K562 (cell line): Measurements from ENCODE around the gene RBKS. TPM values are rescaled to one million over a fixed set of nuclear protein-coding genes. Genes with fewer than 3 reads are reported as not detected.

Source experiments
- ATAC-seq: fragments of 200-7000 bp; cut with Tn5 transposase; 3 replicates; pipeline ENCODE4 v1.9.1; 2020; ENCODE audit warnings: moderate library complexity
- BruUV-seq: library from RNA; stranded (reverse); fragments of 400-500 nt; replicated peaks from 2 replicates; lab custom pipeline; 2021; lab: Mats Ljungman, UMichigan
- CTCF ChIA-PET: fragments of 300-600 bp; formaldehyde crosslinking; extraction: SDS; loops from one replicate; lab custom pipeline; 2021; ENCODE audit warnings: low intra/inter-chr PET ratio; lab: Yijun Ruan, JAX
- POLR2A ChIA-PET: fragments of 300-600, 350-650 bp; sonication (Branson Sonifier 250); formaldehyde crosslinking; extraction: SDS; loops from one replicate; lab custom pipeline; 2021; ENCODE audit warnings: antibody characterized with exemption, inconsistent platforms; lab: Yijun Ruan, JAX
- DNase-seq, 4 experiments: peaks; one replicate each; pipeline versions ENCODE4 v3.0.0 to v3.0.0-alpha.2; 2011 to 2018; ENCODE audit warnings: low spot score in 3 of 4, mixed read lengths in 3 of 4; ENCODE audit errors: extremely low read depth in 1 of 4
- FAIRE-seq: peaks from 2 replicates; lab custom pipeline; 2011; peaks lifted over from hg19 to GRCh38; lab: Jason Lieb, UNC
- H2AFZ ChIP-seq: 2 replicates; pipeline ENCODE4 v1.6.0; 2011; ENCODE audit warnings: low read depth, low read length, control low read depth, inconsistent platforms
- H3K27ac ChIP-seq: fragments of 200-600 bp; 3 replicates; pipeline ENCODE4 v1.8.0; 2011; ENCODE audit warnings: low read depth, mild to moderate bottlenecking, control low read depth, inconsistent platforms, low read length, moderate library complexity, mixed read lengths; ENCODE audit errors: extremely low read depth
- H3K27me3 ChIP-seq, 2 experiments: fragments of 300-600 bp in 1 of 2; 2 replicates in 1 of 2; 3 replicates in 1 of 2; pipeline versions ENCODE4 v1.6.0 to v1.8.0; 2011; ENCODE audit warnings: inconsistent platforms in 2 of 2, low read length in 2 of 2, mild to moderate bottlenecking in 1 of 2, mixed read lengths in 1 of 2, moderate library complexity in 1 of 2; ENCODE audit not compliant: control insufficient read depth in 2 of 2, insufficient read depth in 2 of 2
- H3K36me3 ChIP-seq: fragments of 300-600 bp; 3 replicates; pipeline ENCODE4 v1.8.0; 2011; ENCODE audit warnings: mild to moderate bottlenecking, low read length, inconsistent platforms; ENCODE audit not compliant: control insufficient read depth, insufficient read depth
- H3K4me1 ChIP-seq, 2 experiments: fragments of 200-600 bp in 1 of 2; replicated peaks in 1 of 2; 2 replicates in 1 of 2; 3 replicates in 1 of 2; pipeline versions ENCODE4 v1.5.1 to v1.8.0; 2011; ENCODE audit warnings: inconsistent platforms in 2 of 2, low read length in 2 of 2, mild to moderate bottlenecking in 1 of 2, mixed read lengths in 1 of 2, moderate library complexity in 1 of 2; ENCODE audit not compliant: control insufficient read depth in 2 of 2, insufficient read depth in 2 of 2
- H3K4me2 ChIP-seq: 2 replicates; pipeline ENCODE4 v1.6.1; 2011; ENCODE audit warnings: low read length, control low read depth, inconsistent platforms, mixed read lengths; ENCODE audit not compliant: insufficient read depth
- H3K4me3 ChIP-seq: fragments of 200-600 bp; sonication (generic), shearing (Covaris generic); 2 replicates; pipeline ENCODE4 v1.5.1; 2016; ENCODE audit warnings: control low read depth, inconsistent platforms
- H3K79me2 ChIP-seq: fragments of 200-600 bp; 3 replicates; pipeline ENCODE4 v1.8.0; 2011; ENCODE audit warnings: low read length, inconsistent platforms; ENCODE audit not compliant: control insufficient read depth, insufficient read depth
- H3K9ac ChIP-seq, 2 experiments: 2 replicates each; pipeline versions ENCODE4 v1.6.0 to v1.6.1; 2011; ENCODE audit warnings: low read depth in 2 of 2, low read length in 2 of 2, control low read depth in 1 of 2, inconsistent platforms in 1 of 2, mild to moderate bottlenecking in 1 of 2, mixed read lengths in 1 of 2; ENCODE audit not compliant: insufficient read depth in 1 of 2
- H3K9me1 ChIP-seq: one replicate; pipeline ENCODE4 v1.6.0; 2011; ENCODE audit warnings: inconsistent platforms, mild to moderate bottlenecking, low read length, moderate library complexity; ENCODE audit not compliant: control insufficient read depth, insufficient read depth
- H3K9me3 ChIP-seq: replicated peaks from 2 replicates; pipeline ENCODE4 v1.5.1; 2011; ENCODE audit warnings: low read depth, low read length, inconsistent platforms; ENCODE audit not compliant: control insufficient read depth, insufficient read depth
- H4K20me1 ChIP-seq: replicated peaks from 2 replicates; pipeline ENCODE4 v1.6.1; 2011; ENCODE audit warnings: low read length, inconsistent platforms, mixed read lengths; ENCODE audit not compliant: control insufficient read depth, insufficient read depth
- CHCHD3 ChIP-seq: fragments of 250-450 bp; sonication (Bioruptor Pico); IDR thresholded peaks from 2 replicates; pipeline ENCODE4 v2.1.2; 2022; ENCODE audit warnings: mild to moderate bottlenecking
- GTF2E2 ChIP-seq: fragments of 200-800 bp; sonication (Bioruptor generic); IDR thresholded peaks from 2 replicates; pipeline ENCODE4 v1.6.1; 2016; ENCODE audit warnings: missing genetic modification characterization, missing compliant biosample characterization
- HNRNPUL1 ChIP-seq: fragments of 200-400 bp; formaldehyde crosslinking; IDR thresholded peaks from 2 replicates; pipeline ENCODE4 v1.6.1; 2017; ENCODE audit warnings: low read length
- KLF6 ChIP-seq: fragments of 250-450 bp; sonication (Bioruptor Pico); IDR thresholded peaks from 2 replicates; pipeline ENCODE4 v1.4.0; 2020; ENCODE audit warnings: mild to moderate bottlenecking, moderate library complexity, borderline replicate concordance
- MAFK ChIP-seq: IDR thresholded peaks from 2 replicates; pipeline ENCODE4 v1.6.1; 2011; ENCODE audit warnings: low read length, improper control_type of control experiment
- MECOM ChIP-seq: fragments of 250-450 bp; sonication (Bioruptor Pico); IDR thresholded peaks from 2 replicates; pipeline ENCODE4 v1.8.0; 2022; ENCODE audit warnings: inconsistent platforms
- NEUROD1 ChIP-seq: fragments of 150-350 bp; IDR thresholded peaks from 2 replicates; pipeline ENCODE4 v1.6.1; 2014; ENCODE audit warnings: borderline replicate concordance, low read length, low read depth; ENCODE audit not compliant: partially characterized antibody
- POU5F1 ChIP-seq: fragments of 150-350 bp; IDR thresholded peaks from 2 replicates; pipeline ENCODE4 v1.6.1; 2014; ENCODE audit warnings: borderline replicate concordance, low read length, low read depth, mild to moderate bottlenecking; ENCODE audit not compliant: partially characterized antibody
- SNIP1 ChIP-seq: fragments of 450-650 bp; IDR thresholded peaks from 2 replicates; pipeline ENCODE4 v1.7.1; 2017; ENCODE audit warnings: low read depth, mild to moderate bottlenecking
- SPI1 ChIP-seq: IDR thresholded peaks from 2 replicates; pipeline ENCODE4 v1.6.1; 2011; ENCODE audit warnings: low read depth, low read length, control low read depth, borderline replicate concordance
- SRSF1 ChIP-seq: fragments of 200-400 bp; formaldehyde crosslinking; IDR thresholded peaks from 2 replicates; pipeline ENCODE4 v1.6.1; 2017; ENCODE audit warnings: mild to moderate bottlenecking, low read depth, low read length, moderate library complexity
- TFAM ChIP-seq: fragments of 250-450 bp; sonication (Bioruptor Pico); conservative IDR thresholded peaks from 2 replicates; pipeline ENCODE4 v1.5.0; 2021; ENCODE audit warnings: mild to moderate bottlenecking, moderate library complexity
- ZKSCAN3 ChIP-seq: fragments of 250-450 bp; sonication (Bioruptor Pico); IDR thresholded peaks from 2 replicates; pipeline ENCODE4 v1.4.0; 2020
- ZNF140 ChIP-seq: fragments of 250-450 bp; sonication (Bioruptor Pico); IDR thresholded peaks from 2 replicates; pipeline ENCODE4 v1.8.0; 2021; ENCODE audit warnings: moderate library complexity, mild to moderate bottlenecking, inconsistent platforms
- ZNF583 ChIP-seq: fragments of 250-450 bp; sonication (Bioruptor Pico); IDR thresholded peaks from 2 replicates; pipeline ENCODE4 v1.4.0; 2020
- ZSCAN29 ChIP-seq: fragments of 450-650 bp; IDR thresholded peaks from 2 replicates; pipeline ENCODE4 v1.6.1; 2017
- ZSCAN32 ChIP-seq: fragments of 450-650 bp; formaldehyde crosslinking; IDR thresholded peaks from 2 replicates; pipeline ENCODE4 v1.4.0; 2020; ENCODE audit warnings: mild to moderate bottlenecking, moderate library complexity
- in situ Hi-C: fragments of 300-500 bp; cut with MboI; formaldehyde crosslinking; loops from 4 replicates; pipeline ENCODE4 v1.15.0; 2018; ENCODE audit warnings: inconsistent platforms, mixed read lengths
- intact Hi-C: fragments of 100-400 bp; cut with micrococcal nuclease; formaldehyde crosslinking; loops from 2 replicates; pipeline ENCODE4 v1.14.2; 2022
- polyA plus RNA-seq, 8 experiments: library from polyadenylated mRNA; depleted of rRNA in 4 of 8; stranded (reverse) in 5 of 8; unstranded in 3 of 8; fragments of >200 nt; fragmentation: Nextera tagmentation in 2 of 8; fragmentation: Illumina TruSeq in 1 of 8; extraction: Ambion mirVana in 2 of 8; extraction: Trizol in 1 of 8; gene quantifications; 2 replicates each; pipeline versions ENCODE4 v1.2.1 to v1.2.3, GENCODE V29; 2011 to 2014; ENCODE audit warnings: inconsistent platforms in 1 of 8, missing spikeins in 1 of 8
- total RNA-seq, 7 experiments: library from RNA; depleted of rRNA in 6 of 7; stranded (reverse); fragments of >200 nt in 6 of 7; fragmentation: Illumina TruSeq in 2 of 7; extraction: Trizol in 2 of 7; gene quantifications; 2 replicates each; pipeline versions ENCODE4 v1.2.1 to v1.2.3, GENCODE V29; 2011 to 2021; ENCODE audit warnings: low replicate concordance in 1 of 7
- TF ChIP-seq, protein P1 (sequence below): fragments of 250-450 bp; sonication (Bioruptor Pico); IDR thresholded peaks from 2 replicates; pipeline ENCODE4 v1.4.0; 2020; ENCODE audit warnings: mild to moderate bottlenecking
- TF ChIP-seq, protein P2 (sequence below): fragments of 250-450 bp; sonication (Bioruptor Pico); IDR thresholded peaks from 2 replicates; pipeline ENCODE4 v1.8.0; 2021; ENCODE audit warnings: moderate library complexity, mild to moderate bottlenecking, inconsistent platforms

Gene RBKS
- total and polyA plus RNA-seq, 9 of the 15 experiments (the other 6 are each of a cell fraction or from before 2014, with no cell fraction given): 0.06 to 0.39 (median 0.19) TPM

DNA sequence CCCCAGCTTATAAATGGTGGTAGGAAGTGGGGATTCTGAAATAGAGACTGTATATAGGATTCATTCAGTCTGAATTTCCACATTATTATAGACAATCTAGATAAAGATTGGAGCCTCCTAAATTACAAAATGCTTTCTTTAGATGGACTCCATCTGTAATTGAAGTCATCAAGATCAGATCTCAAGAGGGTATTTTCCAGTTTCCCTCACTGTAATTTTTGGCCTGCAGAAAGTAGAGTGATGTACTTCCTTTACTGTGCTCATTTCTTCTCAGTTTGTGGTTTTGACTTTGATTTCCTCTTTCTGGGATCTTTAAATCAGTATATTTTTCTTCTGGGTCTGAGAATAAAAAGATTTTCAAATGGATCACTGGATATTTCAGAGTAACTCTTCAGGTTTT, 7.5 kb upstream of the RBKS start:
- DNase-seq: no peak
- in situ Hi-C loops: no loop called here
- Histone ChIP-seq H3K27ac (no peak overlapping the region), H3K9me1 (no peaks in the 10 kb centered on the region)
- CTCF ChIA-PET: interaction anchor here (0.6 kb wide), 1 partner anchor 741 kb away, joined by 4 read pairs; no protein-coding TSS in a partner anchor
- TF ChIP-seq ZKSCAN3 (no peak), ZSCAN29 (no peak), HNRNPUL1 (no peak), NEUROD1 (no peak), GTF2E2 (tag) (no peak), KLF6 (CRISPR knock-in tag) (no peak), ZNF583 (CRISPR knock-in tag) (no peak), MECOM (CRISPR knock-in tag) (no peak), SRSF1 (no peak), ZSCAN32 (no peak), SNIP1 (no peak), CHCHD3 (no peak), POU5F1 (no peak), TFAM (no peak), SPI1 (no peak), MAFK (no peak), ZNF140 (CRISPR knock-in tag) (no peak)
- TF ChIP-seq, protein P1, sequence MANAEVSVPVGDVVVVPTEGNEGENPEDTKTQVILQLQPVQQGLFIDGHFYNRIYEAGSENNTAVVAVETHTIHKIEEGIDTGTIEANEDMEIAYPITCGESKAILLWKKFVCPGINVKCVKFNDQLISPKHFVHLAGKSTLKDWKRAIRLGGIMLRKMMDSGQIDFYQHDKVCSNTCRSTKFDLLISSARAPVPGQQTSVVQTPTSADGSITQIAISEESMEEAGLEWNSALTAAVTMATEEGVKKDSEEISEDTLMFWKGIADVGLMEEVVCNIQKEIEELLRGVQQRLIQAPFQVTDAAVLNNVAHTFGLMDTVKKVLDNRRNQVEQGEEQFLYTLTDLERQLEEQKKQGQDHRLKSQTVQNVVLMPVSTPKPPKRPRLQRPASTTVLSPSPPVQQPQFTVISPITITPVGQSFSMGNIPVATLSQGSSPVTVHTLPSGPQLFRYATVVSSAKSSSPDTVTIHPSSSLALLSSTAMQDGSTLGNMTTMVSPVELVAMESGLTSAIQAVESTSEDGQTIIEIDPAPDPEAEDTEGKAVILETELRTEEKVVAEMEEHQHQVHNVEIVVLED (CRISPR knock-in tag): no peak
- TF ChIP-seq, protein P2, sequence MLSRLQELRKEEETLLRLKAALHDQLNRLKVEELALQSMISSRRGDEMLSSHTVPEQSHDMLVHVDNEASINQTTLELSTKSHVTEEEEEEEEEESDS: no peak
- TF ChIP-seq, all 486 proteins: peak for 0
- no peaks in the 10 kb centered on the region for H4K20me1 ChIP-seq
- no peak overlapping the region for H3K9ac ChIP-seq
- H2AFZ ChIP-seq: no peak overlapping the region
- H3K4me3 ChIP-seq: no peak overlapping the region
- intact Hi-C loops: loop anchor here (10.0 kb wide), 2 partner anchors 143 to 497 kb away; partner anchors contain the start of gene FOSL2
- no peak for FAIRE-seq
- 0 out of 3 replicates have a peak, but pooled peaks cover 5% of the 10 kb centered on the region for H3K79me2 ChIP-seq
- no peaks in the 10 kb centered on the region for H3K4me1 ChIP-seq
- POLR2A ChIA-PET: interaction anchor here (0.7 kb wide), 1 partner anchor 166 kb away, joined by 3 read pairs; no protein-coding TSS in a partner anchor
- peaks cover 28% of the 10 kb centered on the region; the same call in 2 of the 3 replicates for H3K36me3 ChIP-seq
- ATAC-seq: no peak
- H3K27me3 ChIP-seq: no peaks in the 10 kb centered on the region
- no peaks in the 10 kb centered on the region for H3K9me3 ChIP-seq
- no peak overlapping the region for H3K4me2 ChIP-seq
- BruUV-seq: no TSS peak
